Muscle layer of colon (tissue), 2 donors: ENCODE measurements around the gene MCF2L2.

ENCODE experiments used
- H3K27ac ChIP-seq: one replicate; pipeline ENCODE4 v1.7.0; 2013; ENCODE audit warnings: low read depth, mild to moderate bottlenecking, low read length, moderate library complexity
- H3K27me3 ChIP-seq, 2 donors: one replicate each; pipeline ENCODE4 v1.7.0; 2013; ENCODE audit warnings: low read length in 2 of 2, mild to moderate bottlenecking in 2 of 2; ENCODE audit not compliant: insufficient read depth in 2 of 2, control insufficient read depth in 1 of 2
- H3K36me3 ChIP-seq: one replicate; pipeline ENCODE4 v1.7.0; 2013; ENCODE audit warnings: mild to moderate bottlenecking, low read length; ENCODE audit not compliant: insufficient read depth
- H3K4me1 ChIP-seq: one replicate; pipeline ENCODE4 v1.7.0; 2013; ENCODE audit warnings: mild to moderate bottlenecking, low read length; ENCODE audit not compliant: insufficient read depth
- H3K4me3 ChIP-seq, 2 donors: one replicate each; pipeline ENCODE4 v1.7.0; 2013; ENCODE audit warnings: low read length in 2 of 2, low read depth in 1 of 2, mild to moderate bottlenecking in 1 of 2, moderate library complexity in 1 of 2
- H3K9ac ChIP-seq: one replicate; pipeline ENCODE4 v1.7.0; 2013; ENCODE audit warnings: low read length
- H3K9me3 ChIP-seq: one replicate; pipeline ENCODE4 v1.7.0; 2013; ENCODE audit warnings: mild to moderate bottlenecking, low read length
- donor health status: abdominal sarcoma.
- donor health status: Adenocarcinoma of cecum.

MCF2L2 gene

DNA sequence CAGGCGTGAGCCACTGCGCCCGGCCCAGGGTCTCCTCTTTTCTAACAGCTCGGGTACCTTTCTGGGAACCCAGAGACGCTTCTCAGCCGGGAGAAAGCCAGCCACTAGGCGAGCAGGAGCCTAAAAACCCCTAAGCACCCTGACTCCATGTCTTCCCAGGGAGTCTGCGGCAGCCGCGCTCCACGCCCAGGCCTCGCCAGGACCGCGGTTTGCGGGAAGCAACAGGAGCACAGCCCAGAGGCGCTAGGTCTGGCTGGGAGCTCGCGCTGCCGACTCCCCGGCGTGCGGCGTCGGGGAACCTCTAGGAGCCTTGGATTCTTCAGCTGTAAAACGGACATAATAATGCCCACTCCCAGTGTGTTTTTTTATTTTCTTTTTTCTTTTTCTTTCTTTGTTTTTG lies 264.9 kb downstream of the MCF2L2 start:
- H3K4me1 ChIP-seq = no peaks in the 10 kb centered on the region

GRCh38 chr3:183161552-183162336 lies 266.7 kb downstream of the MCF2L2 start:
- H3K4me3 ChIP-seq = peak overlapping the region; percentile 52 to 62
- H3K9ac ChIP-seq = no peak overlapping the region
- H3K27me3 ChIP-seq = peaks cover 5 to 19% of the 10 kb centered on the region in 2 donors
- no peaks in the 10 kb centered on the region for H3K4me1 ChIP-seq
- no peaks in the 10 kb centered on the region for H3K9me3 ChIP-seq
- H3K27ac ChIP-seq = no peak overlapping the region
- H3K36me3 ChIP-seq = no peaks in the 10 kb centered on the region

More for the DNA sequence above, 264.9 kb downstream of the MCF2L2 start:
- Histone ChIP-seq H3K27me3 (peaks cover 5 to 19% of the 10 kb centered on the region in 2 donors), H3K36me3 (no peaks in the 10 kb centered on the region), H3K4me3 (no peak overlapping the region), H3K9ac (no peak overlapping the region), H3K27ac (no peak overlapping the region), H3K9me3 (no peaks in the 10 kb centered on the region)

- Histone ChIP-seq H3K27ac (no peak overlapping the region), H3K4me1 (no peaks in the 10 kb centered on the region), H3K4me3 (no peak overlapping the region), H3K9ac (no peak overlapping the region), H3K9me3 (no peaks in the 10 kb centered on the region), H3K36me3 (no peaks in the 10 kb centered on the region), H3K27me3 (peaks cover 5 to 19% of the 10 kb centered on the region in 2 donors)
These were observed 267.8 kb downstream of the MCF2L2 start for GRCh38 chr3:183160616-183161015.

GRCh38 chr3:183159333-183159732 lies 269.1 kb downstream of the MCF2L2 start:
- H3K27ac ChIP-seq = no peak overlapping the region
- H3K4me1 ChIP-seq = no peaks in the 10 kb centered on the region
- no peak overlapping the region for H3K9ac ChIP-seq
- no peak overlapping the region for H3K4me3 ChIP-seq
- no peaks in the 10 kb centered on the region for H3K36me3 ChIP-seq
- H3K27me3 ChIP-seq = peaks cover 5 to 19% of the 10 kb centered on the region in 2 donors
- H3K9me3 ChIP-seq = no peaks in the 10 kb centered on the region

GRCh38 chr3:183158551-183159006 lies 269.8 kb downstream of the MCF2L2 start:
- peaks cover 5 to 17% of the 10 kb centered on the region in 2 donors for H3K27me3 ChIP-seq
- H3K4me3 ChIP-seq = no peak overlapping the region
- no peaks in the 10 kb centered on the region for H3K4me1 ChIP-seq
- no peaks in the 10 kb centered on the region for H3K36me3 ChIP-seq
- no peaks in the 10 kb centered on the region for H3K9me3 ChIP-seq
- no peak overlapping the region for H3K9ac ChIP-seq
- H3K27ac ChIP-seq = no peak overlapping the region

DNA sequence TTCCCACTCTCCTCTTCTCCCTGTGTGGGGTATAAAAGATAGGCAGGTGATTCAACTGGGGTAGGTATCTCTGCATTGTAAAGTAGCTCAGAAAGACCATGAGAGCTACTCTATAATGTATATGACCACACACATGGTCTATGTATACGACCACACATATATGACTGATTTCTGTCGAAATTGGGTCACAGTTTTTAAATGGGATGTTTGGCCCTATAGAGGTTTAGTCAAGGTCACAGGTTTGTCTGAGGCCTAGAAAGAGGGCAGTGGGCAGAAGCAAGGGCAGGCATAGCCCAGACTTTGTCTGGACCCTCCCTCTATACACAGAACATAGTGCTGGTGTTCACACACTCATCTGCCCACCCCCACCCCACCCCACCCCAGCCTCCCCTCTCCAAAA lies 270.3 kb downstream of the MCF2L2 start:
- Histone ChIP-seq H3K4me3 (no peak overlapping the region), H3K36me3 (no peaks in the 10 kb centered on the region), H3K27ac (no peak overlapping the region), H3K9me3 (no peaks in the 10 kb centered on the region), H3K27me3 (peaks cover 5 to 13% of the 10 kb centered on the region in 2 donors), H3K9ac (no peak overlapping the region), H3K4me1 (no peaks in the 10 kb centered on the region)

DNA sequence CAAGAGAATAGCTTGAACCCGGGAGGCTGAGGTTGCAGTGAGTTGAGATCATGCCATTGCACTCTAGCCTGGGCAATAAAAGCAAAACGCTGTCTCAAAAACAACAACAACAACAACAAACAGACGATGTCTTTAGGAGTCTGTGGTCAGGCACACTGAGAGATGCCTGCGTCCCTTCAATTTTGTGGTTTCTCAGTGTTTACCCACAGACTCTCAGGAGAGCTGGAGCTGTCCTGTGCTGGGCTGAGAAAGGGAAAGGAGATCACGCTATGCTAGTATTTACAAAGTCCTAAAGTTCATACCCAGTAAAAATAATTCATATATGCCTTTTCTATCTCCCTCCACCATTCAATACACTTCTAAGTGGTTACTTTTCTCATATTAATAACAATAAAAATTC lies 272.2 kb downstream of the MCF2L2 start:
- Histone ChIP-seq H3K4me3 (no peak overlapping the region), H3K9ac (no peak overlapping the region), H3K27ac (no peak overlapping the region), H3K27me3 (no peaks in the 10 kb centered on the region), H3K9me3 (no peaks in the 10 kb centered on the region), H3K4me1 (no peaks in the 10 kb centered on the region), H3K36me3 (no peaks in the 10 kb centered on the region)

GRCh38 chr3:183155499-183155898 lies 272.9 kb downstream of the MCF2L2 start:
- H3K9me3 ChIP-seq = no peaks in the 10 kb centered on the region
- H3K27ac ChIP-seq = no peak overlapping the region
- no peaks in the 10 kb centered on the region for H3K36me3 ChIP-seq
- no peak overlapping the region for H3K4me3 ChIP-seq
- no peaks in the 10 kb centered on the region for H3K4me1 ChIP-seq
- no peak overlapping the region for H3K9ac ChIP-seq
- no peaks in the 10 kb centered on the region for H3K27me3 ChIP-seq

DNA sequence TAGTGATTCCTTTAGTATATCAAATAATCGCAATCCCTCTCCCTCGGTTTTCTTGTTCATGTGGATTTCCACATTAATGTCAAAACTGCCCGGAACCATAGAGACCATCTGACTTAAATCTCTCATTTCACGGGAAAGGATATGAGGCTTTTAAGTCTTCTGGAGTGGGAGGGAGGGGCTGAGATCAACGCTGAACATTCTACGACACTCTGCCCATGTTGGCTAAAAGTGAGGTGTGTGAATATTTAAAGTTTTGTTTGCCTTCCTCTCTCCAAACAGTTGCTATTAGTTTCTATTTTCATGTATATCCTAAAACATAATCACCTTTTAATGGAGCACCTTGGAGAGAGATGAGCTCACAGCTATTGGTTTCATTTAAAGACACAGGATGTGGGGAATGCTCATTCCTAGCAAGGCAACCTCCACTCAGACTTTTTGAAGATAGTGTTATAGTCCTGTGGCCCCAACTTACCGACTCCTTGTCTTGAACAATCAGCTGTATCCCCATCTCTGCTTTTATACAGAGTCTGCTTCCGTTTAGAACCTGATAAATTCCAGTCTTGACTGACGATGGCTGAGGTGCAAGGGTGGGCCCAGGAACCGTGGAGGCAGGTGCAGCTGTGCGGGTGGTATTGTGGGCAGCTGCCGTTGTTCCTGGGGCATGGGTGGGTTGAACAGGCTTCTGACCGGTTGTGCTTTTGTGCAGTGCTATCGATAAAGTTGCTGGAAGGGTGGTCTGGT lies 275.0 kb downstream of the MCF2L2 start:
- no peaks in the 10 kb centered on the region for H3K36me3 ChIP-seq
- H3K27me3 ChIP-seq = no peaks in the 10 kb centered on the region
- H3K4me1 ChIP-seq = no peaks in the 10 kb centered on the region
- H3K27ac ChIP-seq = no peak overlapping the region
- H3K9ac ChIP-seq = no peak overlapping the region
- H3K4me3 ChIP-seq = no peak overlapping the region
- no peaks in the 10 kb centered on the region for H3K9me3 ChIP-seq

GRCh38 chr3:183151821-183152351 lies 276.5 kb downstream of the MCF2L2 start:
- no peak overlapping the region for H3K27ac ChIP-seq
- H3K9ac ChIP-seq = no peak overlapping the region
- no peaks in the 10 kb centered on the region for H3K27me3 ChIP-seq

DNA sequence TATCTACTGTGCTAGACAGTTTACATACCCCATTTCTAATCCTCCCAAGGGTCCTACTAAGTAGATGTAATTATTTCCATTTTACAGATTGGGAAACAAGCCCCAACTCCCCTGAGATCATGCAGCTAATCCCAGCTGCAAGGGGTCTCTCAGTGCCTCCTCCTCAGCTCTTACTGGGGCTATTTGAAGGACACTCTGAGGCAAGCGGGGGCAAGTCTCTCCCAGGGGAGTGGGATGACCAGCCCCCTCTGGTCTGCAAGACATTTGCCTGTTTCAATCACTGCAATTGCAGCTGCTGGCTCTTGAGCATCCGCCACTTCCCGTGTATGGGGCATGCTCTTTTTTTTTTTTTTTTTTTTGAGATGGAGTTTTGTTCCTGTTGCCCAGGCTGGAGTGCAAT lies 277.3 kb downstream of the MCF2L2 start:
- no peak overlapping the region for H3K4me3 ChIP-seq
- H3K4me1 ChIP-seq = no peaks in the 10 kb centered on the region
- no peaks in the 10 kb centered on the region for H3K36me3 ChIP-seq
- H3K27me3 ChIP-seq = no peaks in the 10 kb centered on the region
- no peak overlapping the region for H3K9ac ChIP-seq
- H3K9me3 ChIP-seq = no peaks in the 10 kb centered on the region
- no peak overlapping the region for H3K27ac ChIP-seq

More at GRCh38 chr3:183151821-183152351, 276.5 kb downstream of the MCF2L2 start:
- no peaks in the 10 kb centered on the region for H3K4me1 ChIP-seq
- H3K4me3 ChIP-seq = no peak overlapping the region
- no peaks in the 10 kb centered on the region for H3K36me3 ChIP-seq
- no peaks in the 10 kb centered on the region for H3K9me3 ChIP-seq
